ENCODE data around the gene USP17L24.
"Not testable (repeated sequence)": the region's sequence is repeated elsewhere in the genome, so short reads cannot be mapped to it uniquely, and the experiment has no call there.

Gene USP17L24, protein sequence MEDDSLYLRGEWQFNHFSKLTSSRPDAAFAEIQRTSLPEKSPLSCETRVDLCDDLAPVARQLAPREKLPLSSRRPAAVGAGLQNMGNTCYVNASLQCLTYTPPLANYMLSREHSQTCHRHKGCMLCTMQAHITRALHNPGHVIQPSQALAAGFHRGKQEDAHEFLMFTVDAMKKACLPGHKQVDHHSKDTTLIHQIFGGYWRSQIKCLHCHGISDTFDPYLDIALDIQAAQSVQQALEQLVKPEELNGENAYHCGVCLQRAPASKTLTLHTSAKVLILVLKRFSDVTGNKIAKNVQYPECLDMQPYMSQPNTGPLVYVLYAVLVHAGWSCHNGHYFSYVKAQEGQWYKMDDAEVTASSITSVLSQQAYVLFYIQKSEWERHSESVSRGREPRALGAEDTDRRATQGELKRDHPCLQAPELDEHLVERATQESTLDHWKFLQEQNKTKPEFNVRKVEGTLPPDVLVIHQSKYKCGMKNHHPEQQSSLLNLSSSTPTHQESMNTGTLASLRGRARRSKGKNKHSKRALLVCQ

DNA sequence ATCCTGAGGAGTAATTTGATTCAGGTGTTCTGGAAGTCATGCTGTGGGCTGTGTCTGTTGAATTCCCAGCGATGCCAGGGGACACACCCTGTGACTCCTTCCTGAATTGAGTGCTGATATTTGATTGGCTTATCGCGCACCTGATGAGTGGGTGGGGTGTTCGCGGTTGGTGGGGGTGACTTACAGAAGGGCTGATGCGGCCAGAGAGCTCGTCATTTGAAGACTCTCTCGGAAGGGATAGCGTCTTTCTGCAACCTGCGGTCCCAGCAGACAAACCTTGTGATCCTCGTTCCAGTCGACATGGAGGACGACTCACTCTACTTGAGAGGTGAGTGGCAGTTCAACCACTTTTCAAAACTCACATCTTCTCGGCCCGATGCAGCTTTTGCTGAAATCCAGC is at the start of gene USP17L24:
Gene USP17L24 (plus strand): TSS at position 301 of the 400 bp plus-strand sequence. CDS start 0 bp downstream, at position 301.
- H3K4me3 ChIP-seq, H3K27ac ChIP-seq: not testable (repeated sequence)

DNA sequence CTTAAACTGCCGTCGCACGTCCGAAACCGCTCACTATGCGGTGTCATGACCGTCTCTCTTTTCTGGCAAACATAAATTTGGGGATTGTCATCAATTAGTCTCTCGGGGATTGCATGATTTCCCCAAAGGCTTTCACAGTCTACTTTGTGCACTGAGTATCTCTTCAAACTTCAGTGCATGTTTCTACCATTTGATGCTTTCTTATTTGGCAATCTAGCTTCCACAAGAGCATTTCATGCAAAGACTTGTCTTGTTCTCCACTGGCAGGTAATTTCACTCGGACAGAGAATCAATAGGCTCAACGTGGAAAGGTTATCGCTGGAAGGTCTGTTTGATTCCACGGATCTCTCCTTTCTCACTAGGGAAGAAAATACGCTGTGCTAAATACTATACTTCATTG is 774 bp upstream of the USP17L24 start:
- not testable (repeated sequence) for H3K27ac ChIP-seq

DNA sequence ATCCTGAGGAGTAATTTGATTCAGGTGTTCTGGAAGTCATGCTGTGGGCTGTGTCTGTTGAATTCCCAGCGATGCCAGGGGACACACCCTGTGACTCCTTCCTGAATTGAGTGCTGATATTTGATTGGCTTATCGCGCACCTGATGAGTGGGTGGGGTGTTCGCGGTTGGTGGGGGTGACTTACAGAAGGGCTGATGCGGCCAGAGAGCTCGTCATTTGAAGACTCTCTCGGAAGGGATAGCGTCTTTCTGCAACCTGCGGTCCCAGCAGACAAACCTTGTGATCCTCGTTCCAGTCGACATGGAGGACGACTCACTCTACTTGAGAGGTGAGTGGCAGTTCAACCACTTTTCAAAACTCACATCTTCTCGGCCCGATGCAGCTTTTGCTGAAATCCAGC is 4.6 kb downstream of the USP17L24 start, which contains the start of gene USP17L25:
Gene USP17L25 (plus strand): TSS at position 301 of the 400 bp plus-strand sequence. CDS start 0 bp downstream, at position 301.
- H3K4me3 ChIP-seq, H3K27ac ChIP-seq: not testable (repeated sequence)

More for the DNA sequence above, 774 bp upstream of the USP17L24 start:
- not testable (repeated sequence) for H3K4me3 ChIP-seq

DNA sequence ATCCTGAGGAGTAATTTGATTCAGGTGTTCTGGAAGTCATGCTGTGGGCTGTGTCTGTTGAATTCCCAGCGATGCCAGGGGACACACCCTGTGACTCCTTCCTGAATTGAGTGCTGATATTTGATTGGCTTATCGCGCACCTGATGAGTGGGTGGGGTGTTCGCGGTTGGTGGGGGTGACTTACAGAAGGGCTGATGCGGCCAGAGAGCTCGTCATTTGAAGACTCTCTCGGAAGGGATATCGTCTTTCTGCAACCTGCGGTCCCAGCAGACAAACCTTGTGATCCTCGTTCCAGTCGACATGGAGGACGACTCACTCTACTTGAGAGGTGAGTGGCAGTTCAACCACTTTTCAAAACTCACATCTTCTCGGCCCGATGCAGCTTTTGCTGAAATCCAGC is 9.4 kb downstream of the USP17L24 start, which contains the start of gene USP17L26:
Gene USP17L26 (plus strand): TSS at position 301 of the 400 bp plus-strand sequence. CDS start 0 bp downstream, at position 301.
- not testable (repeated sequence) for H3K27ac ChIP-seq, H3K4me3 ChIP-seq

DNA sequence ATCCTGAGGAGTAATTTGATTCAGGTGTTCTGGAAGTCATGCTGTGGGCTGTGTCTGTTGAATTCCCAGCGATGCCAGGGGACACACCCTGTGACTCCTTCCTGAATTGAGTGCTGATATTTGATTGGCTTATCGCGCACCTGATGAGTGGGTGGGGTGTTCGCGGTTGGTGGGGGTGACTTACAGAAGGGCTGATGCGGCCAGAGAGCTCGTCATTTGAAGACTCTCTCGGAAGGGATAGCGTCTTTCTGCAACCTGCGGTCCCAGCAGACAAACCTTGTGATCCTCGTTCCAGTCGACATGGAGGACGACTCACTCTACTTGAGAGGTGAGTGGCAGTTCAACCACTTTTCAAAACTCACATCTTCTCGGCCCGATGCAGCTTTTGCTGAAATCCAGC is 14.1 kb downstream of the USP17L24 start, which contains the start of gene USP17L5:
Gene USP17L5 (plus strand): TSS at position 301 of the 400 bp plus-strand sequence. CDS start 0 bp downstream, at position 301.
- not testable (repeated sequence) for H3K4me3 ChIP-seq, H3K27ac ChIP-seq

DNA sequence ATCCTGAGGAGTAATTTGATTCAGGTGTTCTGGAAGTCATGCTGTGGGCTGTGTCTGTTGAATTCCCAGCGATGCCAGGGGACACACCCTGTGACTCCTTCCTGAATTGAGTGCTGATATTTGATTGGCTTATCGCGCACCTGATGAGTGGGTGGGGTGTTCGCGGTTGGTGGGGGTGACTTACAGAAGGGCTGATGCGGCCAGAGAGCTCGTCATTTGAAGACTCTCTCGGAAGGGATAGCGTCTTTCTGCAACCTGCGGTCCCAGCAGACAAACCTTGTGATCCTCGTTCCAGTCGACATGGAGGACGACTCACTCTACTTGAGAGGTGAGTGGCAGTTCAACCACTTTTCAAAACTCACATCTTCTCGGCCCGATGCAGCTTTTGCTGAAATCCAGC is 18.9 kb downstream of the USP17L24 start, which contains the start of gene USP17L27:
Gene USP17L27 (plus strand): TSS at position 301 of the 400 bp plus-strand sequence. CDS start 0 bp downstream, at position 301.
- H3K4me3 ChIP-seq: not testable (repeated sequence)

DNA sequence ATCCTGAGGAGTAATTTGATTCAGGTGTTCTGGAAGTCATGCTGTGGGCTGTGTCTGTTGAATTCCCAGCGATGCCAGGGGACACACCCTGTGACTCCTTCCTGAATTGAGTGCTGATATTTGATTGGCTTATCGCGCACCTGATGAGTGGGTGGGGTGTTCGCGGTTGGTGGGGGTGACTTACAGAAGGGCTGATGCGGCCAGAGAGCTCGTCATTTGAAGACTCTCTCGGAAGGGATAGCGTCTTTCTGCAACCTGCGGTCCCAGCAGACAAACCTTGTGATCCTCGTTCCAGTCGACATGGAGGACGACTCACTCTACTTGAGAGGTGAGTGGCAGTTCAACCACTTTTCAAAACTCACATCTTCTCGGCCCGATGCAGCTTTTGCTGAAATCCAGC is 23.6 kb downstream of the USP17L24 start, which contains the start of gene USP17L28:
Gene USP17L28 (plus strand): TSS at position 301 of the 400 bp plus-strand sequence. CDS start 0 bp downstream, at position 301.
- not testable (repeated sequence) for H3K27ac ChIP-seq, H3K4me3 ChIP-seq

More for the DNA sequence above, 18.9 kb downstream of the USP17L24 start, which contains the start of gene USP17L27:
- not testable (repeated sequence) for H3K27ac ChIP-seq

DNA sequence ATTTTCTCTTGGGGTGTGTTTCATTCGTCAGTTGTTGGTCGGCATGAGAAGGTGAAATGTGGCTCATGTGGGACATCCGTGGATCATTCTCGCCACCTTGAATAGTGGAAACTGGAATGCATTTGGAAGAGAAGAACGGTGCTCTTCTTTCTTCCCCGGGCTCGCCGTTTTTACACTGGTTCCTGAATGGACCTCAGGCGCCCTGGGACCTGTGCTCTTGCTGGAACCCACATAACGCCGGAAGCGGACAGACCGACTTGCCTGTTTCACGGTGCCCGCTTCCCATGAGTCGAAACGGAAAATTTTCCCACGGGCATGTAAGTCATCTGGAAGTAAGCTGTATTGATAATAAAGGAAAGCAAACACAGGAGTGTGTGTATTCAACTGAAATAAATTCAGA is 25.9 kb downstream of the USP17L24 start:
- H3K4me3 ChIP-seq, H3K27ac ChIP-seq: not testable (repeated sequence)

DNA sequence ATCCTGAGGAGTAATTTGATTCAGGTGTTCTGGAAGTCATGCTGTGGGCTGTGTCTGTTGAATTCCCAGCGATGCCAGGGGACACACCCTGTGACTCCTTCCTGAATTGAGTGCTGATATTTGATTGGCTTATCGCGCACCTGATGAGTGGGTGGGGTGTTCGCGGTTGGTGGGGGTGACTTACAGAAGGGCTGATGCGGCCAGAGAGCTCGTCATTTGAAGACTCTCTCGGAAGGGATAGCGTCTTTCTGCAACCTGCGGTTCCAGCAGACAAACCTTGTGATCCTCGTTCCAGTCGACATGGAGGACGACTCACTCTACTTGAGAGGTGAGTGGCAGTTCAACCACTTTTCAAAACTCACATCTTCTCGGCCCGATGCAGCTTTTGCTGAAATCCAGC is 28.4 kb downstream of the USP17L24 start, which contains the start of gene USP17L29:
Gene USP17L29 (plus strand): TSS at position 301 of the 400 bp plus-strand sequence. CDS start 0 bp downstream, at position 301.
- H3K27ac ChIP-seq, H3K4me3 ChIP-seq: not testable (repeated sequence)

DNA sequence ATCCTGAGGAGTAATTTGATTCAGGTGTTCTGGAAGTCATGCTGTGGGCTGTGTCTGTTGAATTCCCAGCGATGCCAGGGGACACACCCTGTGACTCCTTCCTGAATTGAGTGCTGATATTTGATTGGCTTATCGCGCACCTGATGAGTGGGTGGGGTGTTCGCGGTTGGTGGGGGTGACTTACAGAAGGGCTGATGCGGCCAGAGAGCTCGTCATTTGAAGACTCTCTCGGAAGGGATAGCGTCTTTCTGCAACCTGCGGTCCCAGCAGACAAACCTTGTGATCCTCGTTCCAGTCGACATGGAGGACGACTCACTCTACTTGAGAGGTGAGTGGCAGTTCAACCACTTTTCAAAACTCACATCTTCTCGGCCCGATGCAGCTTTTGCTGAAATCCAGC is 37.9 kb downstream of the USP17L24 start, which contains the start of gene USP17L30:
Gene USP17L30 (plus strand): TSS at position 301 of the 400 bp plus-strand sequence. CDS start 0 bp downstream, at position 301.
- H3K4me3 ChIP-seq, H3K27ac ChIP-seq: not testable (repeated sequence)
